ENCODE measurements around the gene SLU7.
"Not testable (repeated sequence)": the region's sequence is repeated elsewhere in the genome, so short reads cannot be mapped to it uniquely, and the experiment has no call there.

Gene SLU7

DNA sequence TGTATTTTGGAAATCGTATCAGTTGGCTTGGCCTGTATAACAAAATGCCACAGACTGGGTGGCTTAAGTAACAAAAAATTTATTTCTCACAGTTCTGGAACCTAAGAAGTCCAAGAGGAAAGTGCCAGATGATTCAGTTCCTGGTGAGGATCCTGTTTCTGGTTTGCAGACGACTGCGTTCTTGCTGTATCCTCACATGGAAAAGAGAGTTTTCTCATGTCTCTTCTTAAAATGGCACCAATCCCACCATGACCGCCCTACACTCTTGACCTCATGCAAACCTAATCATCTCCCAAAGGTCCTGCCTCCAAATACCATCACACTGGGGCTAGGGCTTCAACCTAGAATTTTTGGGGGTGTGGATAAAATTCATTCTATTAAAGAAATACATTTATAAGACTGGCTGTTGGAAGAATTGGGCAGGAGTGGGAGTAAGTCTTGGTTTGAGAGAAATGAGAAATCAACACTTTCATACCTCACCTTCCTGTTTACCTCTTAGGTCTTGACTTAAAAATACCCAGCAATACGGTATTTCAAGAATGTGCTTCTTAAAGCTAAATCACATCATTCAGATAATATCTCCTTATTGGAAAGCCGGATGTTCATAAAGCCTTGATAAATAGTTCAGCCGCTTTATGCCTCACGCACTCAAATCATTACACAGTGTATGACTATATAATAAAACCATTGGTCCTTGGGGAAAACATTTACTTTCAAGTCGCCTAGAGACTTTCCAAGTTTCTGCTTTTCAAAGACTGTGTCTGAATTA is 31.5 kb upstream of the SLU7 start:
- DNase-seq = no peak

GRCh38 chr5:160449458-160449857 is 30.6 kb upstream of the SLU7 start:
- no peak for DNase-seq

DNA sequence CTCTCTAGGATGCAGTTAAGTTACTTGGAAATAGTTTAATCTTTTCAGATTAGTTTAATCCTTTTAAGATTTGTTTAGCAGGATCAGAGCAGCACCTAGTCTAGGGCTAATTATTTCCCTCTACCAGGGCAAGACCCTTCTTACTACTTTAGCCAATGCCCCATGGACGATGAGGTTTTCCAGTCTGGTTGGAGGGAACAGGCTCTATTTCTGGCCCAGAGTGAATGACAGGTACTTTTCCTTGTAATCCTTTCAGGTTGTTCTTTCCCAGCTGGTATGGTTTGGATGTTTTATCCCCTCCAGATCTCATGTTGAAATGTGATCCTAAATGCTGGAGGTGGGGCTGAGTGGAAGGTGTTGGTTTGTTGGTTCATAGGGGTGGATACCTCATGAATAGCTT is 30.0 kb upstream of the SLU7 start:
- no peak for DNase-seq

DNA sequence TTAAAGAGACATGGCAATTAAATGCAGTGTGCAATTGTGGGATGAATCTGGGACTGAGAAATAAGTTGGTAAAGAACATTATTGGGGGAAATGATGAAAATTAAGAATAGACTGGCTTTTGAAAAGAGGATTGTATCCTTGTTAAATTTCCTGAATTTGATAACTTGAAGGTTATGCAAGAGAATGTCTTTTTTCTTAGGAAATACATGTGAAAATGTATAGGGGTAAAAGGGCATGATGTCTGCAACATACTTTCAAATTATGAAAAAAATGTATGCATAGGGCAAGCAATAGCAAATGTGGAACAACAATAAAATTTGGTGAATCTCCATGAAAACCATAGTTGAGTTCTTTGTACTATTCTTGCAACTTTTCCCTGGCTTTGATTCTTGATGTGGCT is 26.9 kb upstream of the SLU7 start:
- DNase-seq = no peak

- DNase-seq = no peak
Observed at GRCh38 chr5:160445132-160445531, 26.3 kb upstream of the SLU7 start.

- no peak for DNase-seq
Observed at GRCh38 chr5:160444407-160444806, 25.5 kb upstream of the SLU7 start.

GRCh38 chr5:160442824-160443431 is 24.0 kb upstream of the SLU7 start:
- no peak for DNase-seq

DNA sequence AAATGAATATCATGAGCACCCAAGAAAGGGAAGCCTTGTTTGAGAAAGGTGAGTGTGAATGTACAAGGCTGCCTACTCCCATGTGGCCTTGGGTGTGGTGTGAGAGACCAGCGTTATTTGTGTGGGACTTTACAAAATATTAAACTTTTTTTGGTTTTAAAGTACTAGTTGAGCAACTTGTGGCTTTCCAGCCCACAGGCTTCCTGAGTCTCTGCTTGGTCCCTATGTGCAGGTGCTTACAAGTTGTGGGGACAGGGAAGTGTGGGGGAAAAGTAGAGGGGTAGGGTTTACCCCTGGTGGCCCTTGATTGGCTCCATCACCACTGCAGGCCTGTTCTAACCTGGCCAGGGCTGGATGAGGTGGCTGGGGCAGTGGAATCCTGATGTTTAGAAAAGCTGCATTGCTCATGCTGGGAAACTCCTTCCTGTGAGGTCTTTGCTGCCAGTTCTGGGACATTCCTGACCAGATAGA is 22.5 kb upstream of the SLU7 start:
- no peak for DNase-seq

DNA sequence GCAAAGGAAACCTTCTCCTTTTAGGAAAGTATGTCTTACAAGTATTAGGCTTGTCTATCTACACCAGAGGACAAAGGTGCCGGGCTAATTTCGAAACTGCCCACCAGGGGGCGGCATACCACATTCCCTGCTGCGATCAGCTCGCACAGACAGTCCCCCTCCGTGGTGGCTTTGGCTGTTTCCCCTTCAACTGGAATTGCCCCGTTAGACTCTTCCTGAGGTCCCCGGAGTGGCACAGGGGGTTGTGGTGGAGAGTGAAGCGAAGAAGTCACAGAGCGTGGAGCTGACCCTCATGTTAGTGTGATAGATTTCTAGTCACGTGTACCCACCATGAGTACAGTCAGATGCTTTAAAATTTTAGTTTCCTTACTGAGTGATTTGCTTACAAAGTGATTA is 20.3 kb upstream of the SLU7 start:
- peak; percentile 56 for DNase-seq

GRCh38 chr5:160438316-160439204 is 19.7 kb upstream of the SLU7 start:
- peak; percentile 56 for DNase-seq

- DNase-seq = no peak
Observed at GRCh38 chr5:160437271-160437670, 18.4 kb upstream of the SLU7 start.

- DNase-seq = not testable (repeated sequence)
Observed at GRCh38 chr5:160436661-160437060, 17.8 kb upstream of the SLU7 start.

- DNase-seq = no peak
Observed at GRCh38 chr5:160436017-160436416, 17.1 kb upstream of the SLU7 start.

DNA sequence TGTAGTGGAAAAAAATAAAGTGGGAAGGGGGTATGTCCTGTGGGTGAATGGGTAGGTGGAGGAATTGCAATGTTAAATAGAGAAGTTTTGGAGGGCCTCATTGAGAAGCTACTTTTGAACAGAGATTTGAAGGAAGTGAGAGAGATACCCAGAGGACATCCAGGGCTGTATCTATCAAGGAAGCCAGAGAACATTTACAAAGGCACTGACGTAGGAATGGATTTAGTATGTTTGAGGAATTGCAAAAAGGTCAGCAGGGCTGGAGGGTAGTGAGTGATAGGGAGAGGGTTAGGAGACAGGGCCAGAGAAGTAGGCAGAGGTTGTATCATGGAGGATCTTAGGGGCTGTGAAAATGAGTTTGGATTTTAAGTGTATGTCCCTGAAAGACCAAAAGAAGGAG is 16.7 kb upstream of the SLU7 start:
- no peak for DNase-seq

- DNase-seq = peak; percentile 67
Observed at GRCh38 chr5:160434022-160434531, 15.2 kb upstream of the SLU7 start.

GRCh38 chr5:160432787-160433186 is 13.9 kb upstream of the SLU7 start:
- DNase-seq = no peak

- no peak for DNase-seq
Observed at GRCh38 chr5:160432196-160432595, 13.3 kb upstream of the SLU7 start.

GRCh38 chr5:160427607-160428006 is 8.7 kb upstream of the SLU7 start:
- DNase-seq = no peak

DNA sequence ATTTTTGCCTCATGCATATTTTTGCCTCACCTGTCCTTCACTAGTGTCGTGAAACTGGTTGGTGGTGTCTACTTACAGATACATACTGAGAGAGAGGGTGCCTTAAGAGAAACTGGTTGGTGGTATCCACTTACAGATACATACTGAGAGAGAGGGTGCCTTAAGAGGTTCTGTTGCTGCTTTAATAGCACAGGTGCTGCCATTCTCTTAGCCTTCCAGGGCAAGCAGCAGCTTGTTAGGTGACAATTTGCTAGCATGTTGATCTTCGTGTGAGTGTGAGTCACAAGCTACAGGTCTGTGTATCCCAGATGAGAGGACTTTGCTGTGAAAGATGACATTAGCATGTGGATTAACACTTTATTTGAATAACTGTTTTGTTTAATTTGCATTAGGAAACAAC is 4.2 kb upstream of the SLU7 start:
- peak; percentile 78 for DNase-seq

DNA sequence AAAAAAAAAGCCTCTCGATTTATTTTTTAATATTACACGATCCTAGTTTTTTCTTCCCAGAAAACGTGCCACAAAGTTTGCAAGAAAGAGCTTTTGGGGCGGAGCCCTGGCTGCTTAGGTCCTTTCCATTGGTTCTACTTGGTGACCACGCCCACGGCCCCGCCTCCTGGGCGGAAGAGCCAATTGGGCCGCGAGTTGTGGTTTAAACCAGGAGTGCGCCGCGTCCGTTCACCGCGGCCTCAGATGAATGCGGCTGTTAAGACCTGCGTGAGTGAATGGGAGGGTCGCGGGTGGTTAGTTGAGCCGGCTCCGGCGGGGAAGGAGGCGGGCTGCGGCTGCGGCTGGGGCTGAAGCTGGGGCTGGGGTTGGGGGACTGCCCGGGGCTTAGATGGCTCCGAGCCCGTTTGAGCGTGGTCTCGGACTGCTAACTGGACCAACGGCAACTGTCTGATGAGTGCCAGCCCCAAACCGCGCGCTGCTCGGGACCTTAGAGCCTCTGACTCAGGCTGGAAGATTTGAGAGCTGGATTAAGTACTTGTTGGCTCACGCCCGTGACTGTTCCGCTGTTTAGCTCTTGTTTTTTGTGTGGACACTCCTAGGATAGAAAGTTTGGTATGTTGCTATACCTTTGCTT is 2.9 kb upstream of the SLU7 start, which contains the start of gene PTTG1:
TSS of gene PTTG1 (plus strand) at position 231 of the 634 bp plus-strand sequence. CDS start 458 bp downstream, outside the sequence.
- peak; percentile 83 for DNase-seq

- no peak for DNase-seq
Observed at GRCh38 chr5:160420331-160420610, 1.4 kb upstream of the SLU7 start.

- DNase-seq = no peak
Observed at GRCh38 chr5:160419458-160420330, 813 bp upstream of the SLU7 start.
